Naive B cell (primary cell): ENCODE measurements around the gene ARL17A. TPM values are rescaled to one million over a fixed set of nuclear protein-coding genes. Genes with fewer than 3 reads are reported as not detected.
A peak's percentile ranks its signal among the peaks of the same experiment; 100 is the strongest.
"Not testable (repeated sequence)": the region's sequence is repeated elsewhere in the genome, so short reads cannot be mapped to it uniquely, and the experiment has no call there.

Experiments
- ATAC-seq, 2 donors: fragments of 150-1000 bp; cut with Tn5 transposase; 2 replicates each; pipeline ENCODE4 v1.10.0; 2021; ENCODE audit warnings: low read depth in 2 of 2, mild to moderate bottlenecking in 2 of 2, moderate library complexity in 2 of 2
- DNase-seq: peaks from one replicate; pipeline ENCODE4 v3.0.0; 2022
- H3K27ac Mint-ChIP-seq, 6 donors: one replicate each; pipeline ENCODE4 v1.8.0; 2020 to 2022; ENCODE audit warnings: mild to moderate bottlenecking in 6 of 6, mixed read lengths in 6 of 6, moderate library complexity in 5 of 6, inconsistent platforms in 2 of 6
- H3K27me3 Mint-ChIP-seq, 3 donors: one replicate each; pipeline ENCODE4 v1.8.0; 2021 to 2022; ENCODE audit warnings: mixed read lengths in 3 of 3, mild to moderate bottlenecking in 1 of 3
- H3K36me3 Mint-ChIP-seq, 2 donors: one replicate each; pipeline ENCODE4 v1.8.0; 2020 to 2022; ENCODE audit warnings: mixed read lengths in 2 of 2, inconsistent platforms in 1 of 2, mild to moderate bottlenecking in 1 of 2
- H3K4me1 Mint-ChIP-seq, 3 donors: one replicate each; pipeline ENCODE4 v1.8.0; 2020 to 2022; ENCODE audit warnings: mixed read lengths in 3 of 3, inconsistent platforms in 1 of 3, mild to moderate bottlenecking in 1 of 3, moderate library complexity in 1 of 3
- H3K4me3 Mint-ChIP-seq, 8 donors: one replicate each; pipeline ENCODE4 v1.8.0; 2020 to 2022; ENCODE audit warnings: mild to moderate bottlenecking in 8 of 8, mixed read lengths in 8 of 8, moderate library complexity in 8 of 8, inconsistent platforms in 2 of 8
- H3K9me3 Mint-ChIP-seq, 7 donors: one replicate each; pipeline ENCODE4 v1.8.0; 2020 to 2022; ENCODE audit warnings: mixed read lengths in 7 of 7, mild to moderate bottlenecking in 5 of 7, inconsistent platforms in 2 of 7, moderate library complexity in 1 of 7
- polyA plus RNA-seq, 6 donors: library from polyadenylated mRNA; unstranded; fragments of 300-500 nt; fragmentation: Illumina TruSeq; gene quantifications; one replicate each; pipeline ENCODE4 v1.2.3, GENCODE V29; 2021; ENCODE audit warnings: low read depth in 6 of 6

ARL17A gene
- polyA plus RNA-seq, 6 donors from 2014 or later: 3.0 to 13.5 (median 3.7) TPM

- not testable (repeated sequence) for H3K27me3 Mint-ChIP-seq, ATAC-seq, DNase-seq, H3K4me1 Mint-ChIP-seq, H3K36me3 Mint-ChIP-seq, H3K4me3 Mint-ChIP-seq, H3K9me3 Mint-ChIP-seq, H3K27ac Mint-ChIP-seq
Observed at GRCh38 chr17:46481310-46481709, 98.2 kb downstream of the ARL17A start.

GRCh38 chr17:46478823-46479222 lies 100.7 kb downstream of the ARL17A start:
- H3K4me3 Mint-ChIP-seq, H3K27ac Mint-ChIP-seq, H3K4me1 Mint-ChIP-seq, H3K9me3 Mint-ChIP-seq, ATAC-seq, H3K27me3 Mint-ChIP-seq, DNase-seq, H3K36me3 Mint-ChIP-seq: not testable (repeated sequence)

- not testable (repeated sequence) for H3K4me3 Mint-ChIP-seq, DNase-seq, H3K4me1 Mint-ChIP-seq, H3K36me3 Mint-ChIP-seq, H3K27me3 Mint-ChIP-seq, H3K9me3 Mint-ChIP-seq
- peak; percentile 71 to 77 for ATAC-seq
- H3K27ac Mint-ChIP-seq: peak overlapping the region in 2 of 6 donors; percentile 13 to 47
Observed at GRCh38 chr17:46475583-46475982, 103.9 kb downstream of the ARL17A start.

- not testable (repeated sequence) for H3K36me3 Mint-ChIP-seq, H3K4me1 Mint-ChIP-seq, H3K4me3 Mint-ChIP-seq, H3K27me3 Mint-ChIP-seq, DNase-seq, H3K9me3 Mint-ChIP-seq, H3K27ac Mint-ChIP-seq, ATAC-seq
Observed at GRCh38 chr17:46474489-46474888, 105.0 kb downstream of the ARL17A start.

- H3K27me3 Mint-ChIP-seq, ATAC-seq, H3K36me3 Mint-ChIP-seq, H3K9me3 Mint-ChIP-seq, H3K4me1 Mint-ChIP-seq, DNase-seq, H3K27ac Mint-ChIP-seq, H3K4me3 Mint-ChIP-seq: not testable (repeated sequence)
Observed at GRCh38 chr17:46467618-46468017, 111.9 kb downstream of the ARL17A start.

Other genes with a start within 250 kb of the ARL17A start
- 10 to 100 TPM; 13.2 to 27.8 (median 23.2) TPM for gene ARL17B, start 217.9 kb downstream of the ARL17A start, polyA plus RNA-seq
- gene LRRC37A2, start 67.2 kb downstream of the ARL17A start, polyA plus RNA-seq: 10 to 100 TPM in 2 of 6 donors, 1 to 10 TPM in 4; 6.3 to 17.6 (median 8.0) TPM
- gene NSF, start 11.0 kb upstream of the ARL17A start, polyA plus RNA-seq: 10 to 100 TPM; 14.9 to 29.8 (median 18.9) TPM
- under 1 TPM in 4 of 6 donors, not detected in 2; 0.06 to 0.73 (median 0.17) TPM for gene WNT3, start 239.0 kb upstream of the ARL17A start, polyA plus RNA-seq